Transverse colon (tissue), 4 donors: Measurements from ENCODE around the gene LHFPL3.

ENCODE experiments used
- CTCF ChIP-seq, 5 experiments: fragments of 200-600 bp in 3 of 5; fragments of 450-650 bp in 2 of 5; sonication (generic) in 3 of 5; IDR thresholded peaks; 1 replicate in 2 of 5; 2 replicates in 3 of 5; pipeline ENCODE4 v1.5.1; 2016 to 2017; ENCODE audit warnings: antibody characterized with exemption in 5 of 5, inconsistent platforms in 3 of 5, mild to moderate bottlenecking in 2 of 5, moderate library complexity in 1 of 5
- POLR2A ChIP-seq: fragments of 450-650 bp; IDR thresholded peaks from one replicate; pipeline ENCODE4 v1.6.1; 2016; ENCODE audit warnings: antibody characterized with exemption, mild to moderate bottlenecking, moderate library complexity
- POLR2AphosphoS5 ChIP-seq, 3 donors: sonication (generic); formaldehyde crosslinking; IDR thresholded peaks; one replicate each; pipeline ENCODE4 v1.6.1; 2016; ENCODE audit warnings: antibody characterized with exemption in 3 of 3

GRCh38 chr7:104534149-104534548 lies 205.7 kb downstream of the LHFPL3 start:
- no peak for TF ChIP-seq CTCF (IDR thresholded peaks at IDR 0.05)
- TF ChIP-seq POLR2A = no peak
- no peak for TF ChIP-seq POLR2AphosphoS5 (IDR thresholded peaks at IDR 0.05)
